ENCODE measurements around the gene TRAK2.

The TRAK2 gene

GRCh38 chr2:201361078-201361733 lies 90.1 kb downstream of the TRAK2 start:
- DNase-seq (ENCODE audit: low spot score) = no peak

DNA sequence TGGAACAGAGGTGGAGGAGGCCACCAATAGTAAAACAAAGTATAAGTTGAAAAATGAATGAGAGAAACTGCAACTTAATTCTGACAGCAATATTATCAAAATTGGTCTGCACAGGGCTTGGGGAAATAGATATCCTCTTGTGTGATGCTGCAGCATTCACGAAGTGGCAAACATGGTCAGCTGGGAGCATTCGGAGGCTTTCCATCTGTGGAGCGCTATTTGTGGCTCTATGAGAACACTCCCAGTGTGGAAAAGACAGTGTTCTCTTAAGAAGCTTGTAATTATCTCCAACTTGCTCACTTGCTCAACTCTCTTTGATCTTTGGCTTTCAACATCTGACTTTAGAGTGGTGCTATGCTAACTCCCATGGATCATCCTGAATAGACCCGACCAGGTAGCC lies 91.0 kb downstream of the TRAK2 start:
- no peak for DNase-seq (ENCODE audit: low spot score)

DNA sequence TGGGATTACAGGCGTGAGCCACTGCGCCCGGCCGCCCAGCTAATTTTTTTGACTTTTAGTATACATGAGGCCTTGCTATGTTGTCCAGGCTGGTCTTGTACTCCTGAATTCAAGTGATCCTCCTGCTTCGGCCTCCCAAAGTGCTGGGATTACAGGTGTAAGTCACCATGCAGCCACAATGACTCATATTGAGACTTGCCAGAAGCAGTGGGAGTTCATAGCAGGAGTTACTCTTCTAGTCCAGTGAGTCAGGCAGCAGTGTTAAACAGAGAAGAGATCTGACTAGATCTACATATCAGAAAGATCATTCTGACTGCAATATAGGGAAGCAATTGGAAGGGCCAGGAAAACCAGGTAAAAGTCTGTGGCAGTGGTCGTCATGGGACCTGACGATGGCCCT lies 92.6 kb downstream of the TRAK2 start:
- peak; percentile 69 for DNase-seq (ENCODE audit: low spot score)

DNA sequence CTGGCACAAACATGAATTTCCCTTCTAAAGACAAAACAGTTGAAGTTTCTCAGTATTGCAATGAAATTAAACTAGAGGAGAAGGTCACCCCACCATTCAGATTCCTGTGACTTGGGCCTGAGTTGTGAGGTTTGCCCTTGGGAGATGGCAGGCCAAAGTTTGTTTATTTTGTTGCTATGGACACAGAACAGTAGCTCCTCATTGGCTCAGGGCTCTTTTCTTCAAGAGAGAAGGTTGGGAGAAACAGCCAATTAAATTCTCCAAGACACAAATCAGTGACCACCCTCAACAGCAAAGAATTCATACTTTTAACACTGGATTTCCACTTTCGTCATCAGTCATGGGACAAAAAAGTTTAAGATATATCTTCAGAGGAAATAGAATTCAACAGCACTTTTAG lies 94.0 kb downstream of the TRAK2 start, which contains the start of gene FLACC1:
FLACC1 (minus strand) TSS at position 125 of the 400 bp plus-strand sequence. CDS start 5,941 bp downstream, outside the sequence.
- DNase-seq (ENCODE audit: low spot score) = no peak

DNA sequence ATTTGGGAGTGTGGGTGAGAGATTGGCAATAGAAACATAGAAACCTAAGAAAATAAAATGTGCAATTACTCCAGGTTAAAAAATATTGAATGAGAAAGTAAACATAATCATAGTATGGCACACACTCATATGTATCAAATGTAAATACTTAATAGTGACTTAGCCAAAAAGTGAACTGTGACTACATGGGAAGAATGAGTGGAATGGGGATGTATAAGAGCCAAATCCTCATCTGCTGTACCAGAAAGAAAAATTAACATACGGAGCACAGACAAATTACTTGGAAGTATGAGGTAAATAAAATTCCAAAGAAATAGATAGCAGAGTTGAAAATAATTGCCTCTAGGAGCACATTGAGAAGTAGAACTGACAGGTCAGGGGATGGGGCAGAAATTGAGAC lies 98.1 kb downstream of the TRAK2 start:
- DNase-seq (ENCODE audit: low spot score) = no peak

- no peak for DNase-seq (ENCODE audit: low spot score)
These were observed 100.4 kb downstream of the TRAK2 start for GRCh38 chr2:201350879-201351278.

- no peak for DNase-seq (ENCODE audit: low spot score)
These were observed 101.7 kb downstream of the TRAK2 start for GRCh38 chr2:201349601-201350000.

DNA sequence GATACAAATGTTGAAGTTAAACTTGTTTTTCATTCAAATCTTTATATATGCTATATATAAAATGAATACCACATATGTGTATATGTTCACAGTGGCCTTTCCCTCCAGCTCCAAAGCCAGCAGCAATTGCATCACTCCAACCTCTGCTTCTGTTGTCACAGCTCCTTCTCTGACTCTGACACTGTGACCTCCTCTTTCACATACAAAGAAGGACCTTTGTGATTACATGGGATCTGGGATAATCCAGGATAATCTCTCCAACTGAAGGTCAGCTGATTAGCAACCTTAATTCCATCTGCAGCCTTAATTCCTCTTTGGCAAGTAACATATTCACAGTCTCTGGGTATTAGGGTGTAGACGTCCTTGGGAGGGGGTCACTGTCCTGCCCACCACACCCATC lies 102.5 kb downstream of the TRAK2 start:
- DNase-seq (ENCODE audit: low spot score) = no peak

GRCh38 chr2:201347138-201347537 lies 104.1 kb downstream of the TRAK2 start:
- DNase-seq (ENCODE audit: low spot score) = no peak

DNA sequence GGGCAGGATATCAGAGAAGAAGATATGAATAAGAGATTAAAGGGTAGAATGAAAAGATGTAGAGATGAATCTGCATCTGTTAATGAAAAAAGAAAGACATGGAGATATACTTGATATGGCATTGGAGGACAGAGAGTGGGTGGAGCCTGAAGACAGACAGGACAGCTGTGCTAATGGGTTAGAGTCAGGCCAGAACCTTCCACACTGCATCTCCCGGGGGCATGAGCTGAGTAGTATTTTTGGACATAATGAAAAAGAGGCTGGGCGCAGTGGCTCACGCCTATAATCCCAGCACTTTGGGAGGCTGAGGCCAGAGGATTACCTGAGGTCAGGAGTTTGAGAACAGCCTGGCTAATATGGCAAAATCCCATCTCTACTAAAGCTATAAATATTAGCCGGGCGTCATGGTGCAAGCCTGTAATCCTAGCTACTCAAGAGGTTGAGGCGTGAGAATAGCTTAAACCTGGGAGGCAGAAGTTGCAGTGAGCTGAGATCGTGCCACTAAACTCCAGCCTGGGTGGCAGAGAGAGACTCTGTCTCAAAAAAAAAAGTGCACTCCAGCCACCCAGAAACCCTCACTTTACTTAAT lies 105.5 kb downstream of the TRAK2 start:
- DNase-seq (ENCODE audit: low spot score) = no peak

- no peak for DNase-seq (ENCODE audit: low spot score)
These were observed 106.4 kb downstream of the TRAK2 start for GRCh38 chr2:201344663-201345366.

- DNase-seq (ENCODE audit: low spot score) = no peak
These were observed 107.7 kb downstream of the TRAK2 start for GRCh38 chr2:201343559-201343958.

DNA sequence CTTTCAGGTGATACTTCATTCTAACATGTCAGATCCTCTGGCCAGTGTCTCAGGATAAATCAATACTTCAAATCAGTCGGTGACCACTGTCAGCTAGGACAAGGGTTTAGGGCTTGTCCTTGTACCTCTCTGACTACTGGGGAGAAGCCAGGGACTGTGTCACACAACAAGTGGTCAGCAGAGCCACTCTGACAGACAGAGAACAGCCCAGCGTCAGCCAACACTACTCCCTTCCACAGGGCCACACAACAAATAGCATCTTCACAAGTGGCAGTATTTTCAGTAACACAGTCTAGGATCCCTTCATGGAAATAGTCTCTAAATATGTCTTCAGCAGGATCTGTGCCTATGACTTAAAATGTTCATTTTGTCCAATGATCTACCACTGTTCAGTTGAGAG lies 108.3 kb downstream of the TRAK2 start:
- no peak for DNase-seq (ENCODE audit: low spot score)

DNA sequence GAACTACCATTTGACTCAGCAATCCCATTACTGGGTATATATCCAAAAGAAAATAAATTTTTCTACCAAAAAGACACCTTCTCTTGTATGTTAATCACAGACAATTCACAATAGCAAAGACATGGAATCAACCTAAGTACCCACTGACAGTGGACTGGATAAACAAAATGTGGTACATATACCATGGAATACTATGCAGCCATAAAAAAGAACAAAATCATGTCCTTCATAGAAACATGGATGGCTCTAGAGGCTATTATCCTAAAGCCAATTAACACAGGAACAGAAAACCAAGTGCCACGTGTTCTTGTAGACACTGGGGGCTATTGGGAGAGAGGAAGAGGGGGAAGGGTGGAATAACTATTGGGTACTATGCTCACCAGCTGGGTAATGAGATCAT lies 121.8 kb downstream of the TRAK2 start:
- DNase-seq (ENCODE audit: low spot score) = no peak

GRCh38 chr2:201327678-201328077 lies 123.6 kb downstream of the TRAK2 start:
- DNase-seq (ENCODE audit: low spot score) = peak; percentile 6

Measured in activated CD4-positive, alpha-beta T cell treated with anti-CD3 and anti-CD28 coated beads, Interleukin-2, Interleukin-4, amounts not matched to agents 100 ng/mL and 50 ng/mL, durations not matched to agents 16 hours and 8 hours (primary cell).